ENCODE measurements around the gene E2F4.

DNA sequence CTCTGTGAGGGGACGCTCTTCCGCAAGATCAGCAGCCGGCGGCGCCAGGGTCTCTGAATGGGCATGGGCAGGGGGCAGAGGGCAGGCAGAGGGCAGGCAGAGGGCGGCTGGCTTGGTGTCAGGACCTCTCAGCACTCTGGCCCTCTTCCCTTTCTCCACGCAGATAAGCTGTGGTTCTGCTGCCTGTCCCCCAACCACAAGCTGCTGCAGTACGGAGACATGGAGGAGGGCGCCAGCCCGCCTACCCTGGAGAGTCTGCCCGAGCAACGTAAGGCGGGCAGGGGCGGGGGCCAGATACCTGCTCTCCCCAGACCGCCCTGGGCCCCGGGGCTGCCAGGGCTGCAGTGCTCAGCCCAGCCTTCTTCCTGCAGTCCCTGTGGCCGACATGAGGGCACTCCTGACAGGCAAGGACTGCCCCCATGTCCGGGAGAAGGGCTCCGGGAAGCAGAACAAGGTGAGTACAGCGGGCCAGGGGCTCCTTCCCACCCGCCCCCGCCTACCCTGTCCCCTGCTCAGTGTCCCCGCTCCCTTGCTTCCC, 11.1 kb downstream of the E2F4 start:
- TF ChIP-seq, protein P1, sequence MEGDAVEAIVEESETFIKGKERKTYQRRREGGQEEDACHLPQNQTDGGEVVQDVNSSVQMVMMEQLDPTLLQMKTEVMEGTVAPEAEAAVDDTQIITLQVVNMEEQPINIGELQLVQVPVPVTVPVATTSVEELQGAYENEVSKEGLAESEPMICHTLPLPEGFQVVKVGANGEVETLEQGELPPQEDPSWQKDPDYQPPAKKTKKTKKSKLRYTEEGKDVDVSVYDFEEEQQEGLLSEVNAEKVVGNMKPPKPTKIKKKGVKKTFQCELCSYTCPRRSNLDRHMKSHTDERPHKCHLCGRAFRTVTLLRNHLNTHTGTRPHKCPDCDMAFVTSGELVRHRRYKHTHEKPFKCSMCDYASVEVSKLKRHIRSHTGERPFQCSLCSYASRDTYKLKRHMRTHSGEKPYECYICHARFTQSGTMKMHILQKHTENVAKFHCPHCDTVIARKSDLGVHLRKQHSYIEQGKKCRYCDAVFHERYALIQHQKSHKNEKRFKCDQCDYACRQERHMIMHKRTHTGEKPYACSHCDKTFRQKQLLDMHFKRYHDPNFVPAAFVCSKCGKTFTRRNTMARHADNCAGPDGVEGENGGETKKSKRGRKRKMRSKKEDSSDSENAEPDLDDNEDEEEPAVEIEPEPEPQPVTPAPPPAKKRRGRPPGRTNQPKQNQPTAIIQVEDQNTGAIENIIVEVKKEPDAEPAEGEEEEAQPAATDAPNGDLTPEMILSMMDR (IDR thresholded peaks at IDR 0.05) = no peak
- TF ChIP-seq NPAS2 (CRISPR knock-in tag; IDR thresholded peaks at IDR 0.05; ENCODE audit: borderline replicate concordance) = no peak
- no peak for TF ChIP-seq MAX (IDR thresholded peaks at IDR 0.05)
- no peak for TF ChIP-seq EP300 (IDR thresholded peaks at IDR 0.05)
- TF ChIP-seq RAD21 (conservative IDR thresholded peaks at IDR 0.05 in 1 of 2, IDR thresholded peaks at IDR 0.05 in 1 of 2) = no peak
- TF ChIP-seq POLR2A (IDR thresholded peaks at IDR 0.05; ENCODE audit: low read length) = no peak
- TF ChIP-seq MAZ (IDR thresholded peaks at IDR 0.05; ENCODE audit: borderline replicate concordance, low read depth, low read length) = no peak
- no peak for TF ChIP-seq HDAC2 (IDR thresholded peaks at IDR 0.05)
